ENCODE results near the gene PLPP2. TPM values are rescaled to one million over a fixed set of nuclear protein-coding genes. Genes with fewer than 3 reads are reported as not detected.
A peak's percentile ranks its signal among the peaks of the same experiment; 100 is the strongest.

Gene PLPP2
- polyA plus RNA-seq, 1 donor (not counting 4 experiments of a cell fraction or from before 2014, with no cell fraction given) = 13.6 TPM

DNA sequence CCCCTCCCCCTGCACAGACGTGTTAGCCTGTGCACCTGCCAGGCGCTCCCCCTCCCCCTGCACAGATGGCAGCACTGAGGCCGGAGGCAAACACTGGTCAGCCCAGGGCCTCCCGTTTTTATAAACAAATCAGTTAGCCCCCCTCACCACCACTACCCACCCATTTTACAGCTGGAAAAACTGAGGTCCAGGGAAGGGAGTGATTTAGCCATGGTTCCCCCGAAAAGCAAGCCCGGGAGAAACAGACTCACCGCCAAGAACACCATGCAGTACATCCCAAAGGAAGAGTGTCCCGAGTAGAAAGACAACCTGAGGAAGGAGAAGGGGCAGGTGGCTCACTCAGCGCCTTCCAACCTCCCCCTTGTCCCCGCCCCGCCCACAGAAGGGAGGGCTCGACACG lies 8.7 kb downstream of the PLPP2 start:
- Histone ChIP-seq H4K20me1 (ENCODE audit: control insufficient read depth, extremely low read depth, insufficient read depth, low read length) (no peaks in the 10 kb centered on the region), H3K4me3 (ENCODE audit: control insufficient read depth in 2 of 3, extremely low read depth in 1 of 3, insufficient read depth in 2 of 3, low read depth in 1 of 3, low read length in 3 of 3) (no peak overlapping the region), H3K27me3 (ENCODE audit: control insufficient read depth, extremely low read depth, insufficient read depth, low read length) (no peaks in the 10 kb centered on the region), H3K4me2 (ENCODE audit: control insufficient read depth, extremely low read depth, insufficient read depth, low read depth, low read length) (no peak overlapping the region), H3K36me3 (ENCODE audit: control insufficient read depth in 2 of 2, extremely low read depth in 1 of 2, insufficient read depth in 2 of 2, low read length in 2 of 2) (peaks cover 0 to 2% of the 10 kb centered on the region in 2 experiments), H3K79me2 (ENCODE audit: control insufficient read depth, insufficient read depth, low read length) (no peaks in the 10 kb centered on the region), H3K27ac (ENCODE audit: control insufficient read depth, insufficient read depth, low read length) (no peak overlapping the region), H3K9me3 (ENCODE audit: control insufficient read depth, low read depth, low read length) (no peaks in the 10 kb centered on the region), H3K9me1 (ENCODE audit: control insufficient read depth, extremely low read depth, insufficient read depth, low read length) (no peaks in the 10 kb centered on the region), H2AFZ (ENCODE audit: control insufficient read depth, low read length) (no peak overlapping the region), H3K9ac (ENCODE audit: control insufficient read depth, extremely low read depth, insufficient read depth, low read length) (no peak overlapping the region), H3K4me1 (ENCODE audit: control insufficient read depth, extremely low read depth, insufficient read depth, low read length) (no peaks in the 10 kb centered on the region)
- no peak for TF ChIP-seq CTCF (optimal IDR thresholded peaks at IDR 0.05 in 1 of 3, IDR thresholded peaks at IDR 0.05 in 1 of 3, conservative IDR thresholded peaks at IDR 0.05 in 1 of 3; ENCODE audit: extremely low read depth in 1 of 3, insufficient read depth in 2 of 3, low read length in 3 of 3)
- TF ChIP-seq EZH2 (IDR thresholded peaks at IDR 0.05; ENCODE audit: low read length) = no peak
- dilution Hi-C loops (cut with MboI; ENCODE audit: extremely low pct_ligation_motif_present, low sequenced_read_pairs) = no loop called here
- FAIRE-seq = no peak
- DNase-seq (ENCODE audit: low read depth, low spot score) = no peak

DNA sequence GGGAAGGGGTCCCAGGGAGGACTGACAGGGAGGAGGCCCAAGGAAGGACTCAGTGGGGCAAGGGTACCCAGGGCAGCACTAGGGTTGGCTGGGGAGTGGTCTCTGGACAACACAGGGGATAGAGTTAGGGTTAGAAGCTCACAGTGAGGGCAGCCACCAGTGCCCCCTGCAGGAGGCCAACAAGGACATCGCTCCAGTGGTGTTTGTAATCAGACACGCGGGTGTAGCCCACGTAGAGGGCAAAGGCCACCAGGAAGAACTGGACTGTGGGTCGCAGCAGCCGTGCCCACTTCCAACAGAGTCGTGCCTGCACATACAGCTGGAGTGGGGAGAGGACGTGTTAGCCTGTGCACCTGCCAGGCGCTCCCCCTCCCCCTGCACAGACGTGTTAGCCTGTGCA lies 9.2 kb downstream of the PLPP2 start:
- no peaks in the 10 kb centered on the region for H3K9me1 ChIP-seq (ENCODE audit: control insufficient read depth, extremely low read depth, insufficient read depth, low read length)
- no peaks in the 10 kb centered on the region for H4K20me1 ChIP-seq (ENCODE audit: control insufficient read depth, extremely low read depth, insufficient read depth, low read length)
- no peaks in the 10 kb centered on the region for H3K9me3 ChIP-seq (ENCODE audit: control insufficient read depth, low read depth, low read length)
- dilution Hi-C loops (cut with MboI; ENCODE audit: extremely low pct_ligation_motif_present, low sequenced_read_pairs) = no loop called here
- no peak overlapping the region for H3K4me3 ChIP-seq (ENCODE audit: control insufficient read depth in 2 of 3, extremely low read depth in 1 of 3, insufficient read depth in 2 of 3, low read depth in 1 of 3, low read length in 3 of 3)
- DNase-seq (ENCODE audit: low read depth, low spot score) (no peak), FAIRE-seq (no peak)
- H3K4me1 ChIP-seq (ENCODE audit: control insufficient read depth, extremely low read depth, insufficient read depth, low read length) = no peaks in the 10 kb centered on the region
- no peaks in the 10 kb centered on the region for H3K79me2 ChIP-seq (ENCODE audit: control insufficient read depth, insufficient read depth, low read length)
- H3K36me3 ChIP-seq (ENCODE audit: control insufficient read depth in 2 of 2, extremely low read depth in 1 of 2, insufficient read depth in 2 of 2, low read length in 2 of 2) = peaks cover 0 to 2% of the 10 kb centered on the region in 2 experiments
- H3K9ac ChIP-seq (ENCODE audit: control insufficient read depth, extremely low read depth, insufficient read depth, low read length) = no peak overlapping the region
- no peaks in the 10 kb centered on the region for H3K27me3 ChIP-seq (ENCODE audit: control insufficient read depth, extremely low read depth, insufficient read depth, low read length)
- no peak overlapping the region for H3K4me2 ChIP-seq (ENCODE audit: control insufficient read depth, extremely low read depth, insufficient read depth, low read depth, low read length)
- TF ChIP-seq EZH2 (IDR thresholded peaks at IDR 0.05; ENCODE audit: low read length) = no peak
- peak in 2 of 3 experiments; percentile 4 to 16 for TF ChIP-seq CTCF (optimal IDR thresholded peaks at IDR 0.05 in 1 of 3, IDR thresholded peaks at IDR 0.05 in 1 of 3, conservative IDR thresholded peaks at IDR 0.05 in 1 of 3; ENCODE audit: extremely low read depth in 1 of 3, insufficient read depth in 2 of 3, low read length in 3 of 3)
- no peak overlapping the region for H3K27ac ChIP-seq (ENCODE audit: control insufficient read depth, insufficient read depth, low read length)
- H2AFZ ChIP-seq (ENCODE audit: control insufficient read depth, low read length) = no peak overlapping the region
